GF-D8 (cell line): ENCODE data around the gene SMIM45.
A peak's percentile ranks its signal among the peaks of the same experiment; 100 is the strongest.

Source experiments
- DNase-seq: peaks from one replicate; lab custom pipeline; 2025; lab: John Stamatoyannopoulos, UW

Gene SMIM45

GRCh38 chr22:41915786-41916493 is 36.0 kb upstream of the SMIM45 start:
- no peak for DNase-seq

GRCh38 chr22:41916745-41917358 is 35.1 kb upstream of the SMIM45 start:
- no peak for DNase-seq

GRCh38 chr22:41917375-41917902 is 34.5 kb upstream of the SMIM45 start:
- no peak for DNase-seq

GRCh38 chr22:41917903-41918791 is 33.8 kb upstream of the SMIM45 start:
- peak; percentile 15 for DNase-seq

- no peak for DNase-seq
Measured at GRCh38 chr22:41919357-41920224, 32.4 kb upstream of the SMIM45 start.

- no peak for DNase-seq
Measured at GRCh38 chr22:41920271-41920976, 31.5 kb upstream of the SMIM45 start.

GRCh38 chr22:41922328-41922727 is 29.6 kb upstream of the SMIM45 start:
- no peak for DNase-seq

- DNase-seq: no peak
Measured at GRCh38 chr22:41922940-41923594, 28.9 kb upstream of the SMIM45 start.

GRCh38 chr22:41923595-41924276 is 28.2 kb upstream of the SMIM45 start:
- no peak for DNase-seq

- no peak for DNase-seq
Measured at GRCh38 chr22:41925783-41926460, 26.0 kb upstream of the SMIM45 start.

- DNase-seq: no peak
Measured at GRCh38 chr22:41927813-41928212, 24.1 kb upstream of the SMIM45 start.

- no peak for DNase-seq
Measured at GRCh38 chr22:41928593-41929417, 23.1 kb upstream of the SMIM45 start.

GRCh38 chr22:41929418-41929810 is 22.5 kb upstream of the SMIM45 start:
- DNase-seq: no peak

GRCh38 chr22:41931701-41932269 is 20.2 kb upstream of the SMIM45 start:
- DNase-seq: no peak

- no peak for DNase-seq
Measured at GRCh38 chr22:41932353-41932752, 19.6 kb upstream of the SMIM45 start.

GRCh38 chr22:41933411-41934177 is 18.4 kb upstream of the SMIM45 start:
- no peak for DNase-seq
